Mucosa of descending colon (tissue), 3 donors: ENCODE data around the gene MRC1. TPM values are rescaled to one million over a fixed set of nuclear protein-coding genes. Genes with fewer than 3 reads are reported as not detected.

Experiments used
- ATAC-seq: fragments of 200-7000 bp; cut with Tn5 transposase; one replicate; pipeline ENCODE4 v1.9.1; 2020; ENCODE audit warnings: mild to moderate bottlenecking, moderate library complexity
- DNase-seq, 3 donors: peaks; one replicate each; pipeline ENCODE4 v3.0.0-alpha.2; 2020
- H3K36me3 ChIP-seq: fragments of 200-600 bp; one replicate; pipeline ENCODE4 v1.8.0; 2021; ENCODE audit warnings: low read depth, mild to moderate bottlenecking
- H3K4me1 ChIP-seq: fragments of 200-600 bp; one replicate; pipeline ENCODE4 v1.8.0; 2021; ENCODE audit warnings: low read depth, mild to moderate bottlenecking
- H3K4me3 ChIP-seq: fragments of 200-600 bp; one replicate; pipeline ENCODE4 v1.8.0; 2021; ENCODE audit warnings: mild to moderate bottlenecking
- H3K9me3 ChIP-seq: fragments of 200-600 bp; one replicate; pipeline ENCODE4 v1.8.0; 2021; ENCODE audit warnings: mild to moderate bottlenecking
- intact Hi-C, 2 donors: fragments of 100-400 bp; cut with DNase I in 1 of 2; cut with micrococcal nuclease in 1 of 2; formaldehyde crosslinking; loops; one replicate each; pipeline versions ENCODE4 v1.11.0 to v1.11.1; 2022; cut with DNase I, micrococcal nuclease
- total RNA-seq, 3 donors: library from RNA; stranded (reverse); fragmentation: NEBNext Ultra II Directional in 2 of 3; extraction: Animal tissue kit (Norgen Biotek cat#: 25700) in 2 of 3; gene quantifications; one replicate each; pipeline versions ENCODE4 v1.2.1 to v1.2.4, GENCODE V29; 2021 to 2023
- TF ChIP-seq, protein P1 (sequence below): fragments of 200-600 bp; IDR thresholded peaks from one replicate; pipeline ENCODE4 v1.8.0; 2022; ENCODE audit warnings: antibody characterized with exemption, mild to moderate bottlenecking
- donor health status: DM: no; HTN: no; CAD: no; lungs with moderate emphysema.
- donor health status: DM: no; HTN: no; CAD: no.
- donor health status: DM: no; HTN: yes; CAD: no.

Gene MRC1
- total RNA-seq, 3 donors from 2014 or later: 6.9 to 48.4 (median 43.0) TPM

DNA sequence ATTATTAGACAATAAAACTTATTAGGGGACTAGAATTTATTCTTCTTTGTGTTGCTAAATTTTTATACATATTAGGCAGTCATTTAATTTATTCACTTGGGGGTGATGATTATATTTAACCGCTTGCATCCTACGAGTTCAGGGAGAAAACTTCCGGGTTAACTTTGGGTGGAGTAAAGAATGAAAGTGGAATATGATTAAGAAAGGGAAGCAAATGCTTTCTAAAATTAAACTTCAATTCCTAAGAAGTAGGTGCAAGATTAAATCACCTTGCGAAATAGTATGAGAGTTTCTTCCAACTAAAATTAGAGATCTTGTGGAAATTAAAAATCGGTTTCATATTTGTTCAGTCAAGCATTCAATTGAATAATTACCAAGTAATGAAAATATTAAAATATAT lies 33.5 kb downstream of the MRC1 start:
- H3K4me1 ChIP-seq: no peaks in the 10 kb centered on the region
- no peak for DNase-seq
- intact Hi-C loops: loop anchor here in 1 of 2 donors (10.0 kb wide), 1 partner anchor 392 kb away; no protein-coding TSS in a partner anchor
- no peak overlapping the region for H3K4me3 ChIP-seq
- TF ChIP-seq, protein P1, sequence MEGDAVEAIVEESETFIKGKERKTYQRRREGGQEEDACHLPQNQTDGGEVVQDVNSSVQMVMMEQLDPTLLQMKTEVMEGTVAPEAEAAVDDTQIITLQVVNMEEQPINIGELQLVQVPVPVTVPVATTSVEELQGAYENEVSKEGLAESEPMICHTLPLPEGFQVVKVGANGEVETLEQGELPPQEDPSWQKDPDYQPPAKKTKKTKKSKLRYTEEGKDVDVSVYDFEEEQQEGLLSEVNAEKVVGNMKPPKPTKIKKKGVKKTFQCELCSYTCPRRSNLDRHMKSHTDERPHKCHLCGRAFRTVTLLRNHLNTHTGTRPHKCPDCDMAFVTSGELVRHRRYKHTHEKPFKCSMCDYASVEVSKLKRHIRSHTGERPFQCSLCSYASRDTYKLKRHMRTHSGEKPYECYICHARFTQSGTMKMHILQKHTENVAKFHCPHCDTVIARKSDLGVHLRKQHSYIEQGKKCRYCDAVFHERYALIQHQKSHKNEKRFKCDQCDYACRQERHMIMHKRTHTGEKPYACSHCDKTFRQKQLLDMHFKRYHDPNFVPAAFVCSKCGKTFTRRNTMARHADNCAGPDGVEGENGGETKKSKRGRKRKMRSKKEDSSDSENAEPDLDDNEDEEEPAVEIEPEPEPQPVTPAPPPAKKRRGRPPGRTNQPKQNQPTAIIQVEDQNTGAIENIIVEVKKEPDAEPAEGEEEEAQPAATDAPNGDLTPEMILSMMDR: no peak
- H3K9me3 ChIP-seq: no peaks in the 10 kb centered on the region
- no peaks in the 10 kb centered on the region for H3K36me3 ChIP-seq
- no peak for ATAC-seq

DNA sequence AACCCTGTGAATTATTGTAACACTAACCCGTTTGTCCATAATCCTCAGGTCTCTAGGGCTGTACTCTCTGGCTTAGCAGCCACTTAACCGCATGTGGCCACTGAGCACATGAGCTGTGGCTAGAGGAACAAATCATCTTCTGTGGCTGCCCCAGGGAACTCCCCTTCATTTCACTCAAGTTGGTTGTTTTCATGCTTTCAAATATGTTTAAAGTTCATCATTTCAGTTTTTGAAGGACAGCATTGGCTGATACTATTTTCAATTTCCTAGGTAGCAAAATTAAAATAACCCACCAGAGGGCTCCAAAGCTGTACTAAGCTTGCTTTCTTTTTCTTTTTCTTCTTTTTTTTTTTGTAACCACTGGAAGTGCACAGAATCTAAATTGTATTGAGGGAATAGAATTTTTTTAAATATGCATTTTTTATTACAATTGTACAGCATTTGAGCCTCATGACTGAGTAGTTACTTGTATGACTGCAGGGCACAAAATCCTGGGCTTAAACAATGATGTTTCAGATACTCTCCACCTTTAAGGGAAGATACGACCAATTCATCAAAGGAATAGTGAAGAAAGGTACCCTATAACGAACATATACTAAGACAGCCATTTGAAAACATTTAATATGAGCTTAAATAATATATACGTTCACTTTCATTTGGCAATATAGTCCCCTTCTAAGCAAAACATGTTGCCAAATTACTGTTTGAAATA lies 38.6 kb downstream of the MRC1 start:
- Histone ChIP-seq H3K4me1 (no peaks in the 10 kb centered on the region), H3K36me3 (no peaks in the 10 kb centered on the region), H3K4me3 (no peak overlapping the region), H3K9me3 (no peaks in the 10 kb centered on the region)
- intact Hi-C loops: loop anchor here in 1 of 2 donors (10.0 kb wide), 1 partner anchor 387 kb away; no protein-coding TSS in a partner anchor
- DNase-seq (no peak), ATAC-seq (peak; percentile 38)
- TF ChIP-seq, protein P1: no peak

DNA sequence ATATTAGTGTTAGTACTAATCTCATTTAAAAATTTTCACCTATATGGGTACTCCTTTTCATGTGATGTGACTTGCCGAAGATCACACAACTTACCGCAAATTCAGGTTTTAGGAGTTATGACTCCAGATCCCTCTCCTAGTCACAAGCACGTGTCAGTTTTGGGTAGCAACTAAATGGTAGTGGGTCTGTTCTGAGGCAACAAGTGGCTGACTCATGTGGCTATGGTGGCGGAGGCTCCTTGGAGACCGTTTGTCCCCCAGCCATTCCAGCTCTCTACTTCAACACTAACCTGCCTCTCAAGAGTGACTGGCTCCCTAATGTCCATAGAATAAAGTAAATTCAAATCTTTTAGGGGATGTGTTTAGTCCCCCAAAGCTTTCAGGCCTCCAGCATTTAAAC lies 39.5 kb downstream of the MRC1 start:
- TF ChIP-seq, protein P1: no peak
- intact Hi-C loops: loop anchor here in 1 of 2 donors (10.0 kb wide), 1 partner anchor 386 kb away; no protein-coding TSS in a partner anchor
- no peaks in the 10 kb centered on the region for H3K9me3 ChIP-seq
- no peaks in the 10 kb centered on the region for H3K4me1 ChIP-seq
- no peaks in the 10 kb centered on the region for H3K36me3 ChIP-seq
- no peak for DNase-seq
- H3K4me3 ChIP-seq: no peak overlapping the region
- ATAC-seq: no peak

DNA sequence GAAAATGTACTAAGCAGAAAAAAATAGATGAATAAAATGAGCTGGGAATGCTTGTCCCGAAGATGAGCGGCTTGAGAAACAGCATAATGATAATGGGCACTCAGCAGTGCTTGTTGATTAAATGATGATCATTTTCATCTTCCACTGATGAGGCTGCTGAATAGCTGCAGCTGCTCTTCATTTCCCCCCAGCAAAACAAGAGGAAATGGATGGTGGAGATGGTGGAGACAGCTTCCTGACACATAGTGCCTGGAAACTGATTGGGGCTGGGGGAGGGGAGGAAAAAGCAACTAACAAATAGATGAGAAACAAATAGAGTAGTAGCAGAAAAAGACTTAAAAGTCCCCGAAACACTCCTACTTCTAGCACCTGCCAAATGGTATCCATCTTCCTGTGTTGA lies 41.4 kb downstream of the MRC1 start:
- TF ChIP-seq, protein P1: no peak
- Histone ChIP-seq H3K4me1 (no peaks in the 10 kb centered on the region), H3K4me3 (no peak overlapping the region), H3K36me3 (no peaks in the 10 kb centered on the region), H3K9me3 (no peaks in the 10 kb centered on the region)
- intact Hi-C loops: no loop called here
- ATAC-seq (no peak), DNase-seq (peak in 1 of 3 donors; percentile 10)

DNA sequence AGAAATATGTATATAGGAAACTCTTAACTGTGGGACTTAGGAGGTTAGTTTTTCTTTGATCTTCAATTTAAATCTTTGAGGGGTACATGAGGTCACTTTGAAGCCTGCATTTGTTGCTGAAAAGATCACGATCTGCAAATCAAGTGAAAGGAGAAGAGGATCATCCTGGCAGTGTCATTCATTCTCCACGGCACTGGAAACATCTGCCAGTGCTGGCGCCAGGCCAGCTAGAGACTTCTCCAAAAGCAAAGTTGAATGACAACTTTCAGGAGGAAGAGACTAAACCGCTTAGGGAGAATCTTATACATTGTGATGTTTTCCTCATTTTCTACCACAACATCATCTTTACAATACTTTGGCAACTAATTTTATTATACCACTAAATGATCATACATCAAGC lies 42.5 kb downstream of the MRC1 start:
- no peak overlapping the region for H3K4me3 ChIP-seq
- no peaks in the 10 kb centered on the region for H3K36me3 ChIP-seq
- ATAC-seq (no peak), DNase-seq (peak in 2 of 3 donors; percentile 61 to 67)
- TF ChIP-seq, protein P1: no peak
- H3K4me1 ChIP-seq: no peaks in the 10 kb centered on the region
- no peaks in the 10 kb centered on the region for H3K9me3 ChIP-seq
- intact Hi-C loops: no loop called here
